HG02642 (cell line): ENCODE results near the gene PSMB3.

Source experiments
- ATAC-seq: cut with Tn5 transposase; IDR thresholded peaks from one replicate; pipeline ENCODE4 v1.9.1; 2021; ENCODE audit warnings: mild to moderate bottlenecking; ENCODE audit not compliant: unreplicated experiment, poor library complexity

The PSMB3 gene

GRCh38 chr17:38732376-38733281 lies 19.9 kb upstream of the PSMB3 start:
- ATAC-seq: no peak

GRCh38 chr17:38733282-38733981 lies 19.1 kb upstream of the PSMB3 start:
- ATAC-seq: no peak

GRCh38 chr17:38733982-38734973 lies 18.3 kb upstream of the PSMB3 start:
- ATAC-seq: no peak

DNA sequence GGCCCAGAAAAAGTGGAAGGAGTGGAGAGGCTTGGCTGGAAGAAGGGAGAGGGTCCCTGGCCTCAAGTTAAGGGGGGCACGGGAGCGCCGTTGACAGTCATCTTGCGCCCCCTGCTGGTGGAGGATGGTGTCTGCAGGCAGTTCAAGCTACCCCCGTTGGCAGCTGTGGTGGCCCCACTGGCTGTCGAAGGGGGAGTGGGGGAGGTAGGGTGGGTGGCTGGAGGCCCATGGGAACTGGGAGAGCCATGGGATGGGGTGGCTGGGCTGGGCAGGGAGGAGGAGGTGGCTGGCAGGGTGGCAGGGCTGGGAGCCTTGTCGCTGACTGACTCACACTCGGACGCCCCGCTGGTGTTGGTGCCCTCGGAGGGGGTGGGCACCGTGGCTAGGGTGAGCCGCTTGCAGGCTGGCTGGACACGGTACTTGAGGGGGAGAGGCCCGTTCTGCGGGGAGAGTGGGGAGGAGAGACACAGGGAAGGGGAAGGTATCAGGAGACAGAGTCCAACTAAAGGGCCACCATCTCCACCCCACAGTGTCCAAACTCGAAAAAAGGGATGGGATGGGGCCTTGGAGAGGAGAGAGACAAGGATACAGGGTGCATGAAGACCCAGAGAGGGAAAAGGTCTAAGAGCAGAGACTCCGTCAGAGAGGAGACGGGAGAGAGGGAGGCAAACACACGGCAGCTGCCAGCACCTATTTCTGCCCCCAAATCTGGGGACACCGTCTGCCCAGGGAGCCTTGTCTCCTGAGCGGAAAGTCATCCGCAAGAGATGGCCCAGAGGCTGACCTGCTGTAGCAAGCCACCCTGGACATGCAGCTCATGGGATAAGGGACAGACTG lies 17.2 kb upstream of the PSMB3 start:
- ATAC-seq: no peak

DNA sequence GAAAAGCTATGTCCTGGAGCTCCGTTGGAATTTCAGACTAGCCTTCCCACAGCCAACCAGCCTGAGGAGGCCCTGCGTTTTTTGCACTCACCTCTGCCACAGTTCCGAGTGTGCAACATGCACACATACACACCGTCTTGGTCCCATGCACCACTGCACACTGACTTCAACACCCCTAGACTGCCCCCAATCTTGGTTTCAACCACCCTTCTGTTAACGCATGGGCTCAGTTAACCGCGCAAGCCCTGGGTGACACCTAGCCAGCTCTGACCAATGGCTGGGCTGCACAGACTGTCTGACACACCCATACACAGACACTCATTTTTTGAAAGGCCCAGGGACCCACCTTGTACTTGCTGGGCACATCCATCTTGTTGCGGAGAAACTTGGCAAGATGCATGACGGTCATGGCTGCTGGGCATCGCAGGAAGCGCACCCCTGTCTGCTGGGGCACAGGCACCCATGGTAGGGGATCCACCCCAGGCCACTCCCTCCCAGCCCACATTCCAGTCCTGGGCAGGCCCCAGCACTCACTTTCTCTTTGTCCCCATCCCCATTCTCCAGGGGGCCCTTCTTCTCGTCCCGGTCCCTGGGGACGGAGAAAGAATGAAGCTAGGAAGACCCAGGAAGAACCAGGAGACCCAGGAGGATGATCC lies 14.4 kb upstream of the PSMB3 start:
- ATAC-seq: no peak

- ATAC-seq: no peak
Measured at GRCh38 chr17:38738686-38739085, 13.9 kb upstream of the PSMB3 start.

DNA sequence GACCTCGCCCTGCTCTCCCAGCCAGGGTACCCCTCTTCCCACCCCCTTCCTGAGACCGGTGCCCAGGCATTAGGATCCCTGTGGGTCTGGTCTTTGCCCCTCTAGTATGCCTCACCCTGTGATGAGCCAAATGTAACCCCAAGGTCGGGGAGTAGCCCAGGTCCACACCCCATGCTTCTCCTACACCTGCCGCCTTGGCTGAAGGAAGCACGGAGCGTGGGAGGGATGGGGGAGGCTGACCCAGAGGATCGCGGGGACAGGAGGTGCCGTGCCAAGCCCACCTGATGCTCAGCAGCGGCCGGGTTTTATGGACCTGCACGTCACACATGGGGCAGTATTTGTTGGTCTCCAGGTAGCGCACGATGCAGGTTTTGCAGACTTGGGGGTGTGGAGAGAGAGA lies 13.2 kb upstream of the PSMB3 start:
- no peak for ATAC-seq

DNA sequence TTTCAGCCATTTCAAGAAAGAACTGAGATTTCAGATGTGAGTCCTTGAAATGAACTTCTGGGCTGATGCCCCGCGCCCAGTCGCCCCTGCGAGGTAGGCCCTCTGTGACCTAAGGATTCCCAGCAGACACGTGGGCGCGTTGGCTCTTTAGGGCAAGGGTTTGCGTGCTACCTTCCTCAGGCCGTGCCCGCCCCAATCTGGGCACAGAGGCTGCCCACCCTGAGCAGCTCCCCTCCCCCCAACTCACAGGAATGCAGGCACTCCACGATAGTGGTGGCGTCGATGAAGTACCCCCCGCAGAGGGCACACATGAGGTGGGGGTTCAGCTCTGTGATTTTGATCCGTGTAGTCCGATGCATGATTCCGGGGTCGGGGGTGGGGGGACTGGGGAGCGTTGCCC lies 12.5 kb upstream of the PSMB3 start:
- ATAC-seq: no peak

DNA sequence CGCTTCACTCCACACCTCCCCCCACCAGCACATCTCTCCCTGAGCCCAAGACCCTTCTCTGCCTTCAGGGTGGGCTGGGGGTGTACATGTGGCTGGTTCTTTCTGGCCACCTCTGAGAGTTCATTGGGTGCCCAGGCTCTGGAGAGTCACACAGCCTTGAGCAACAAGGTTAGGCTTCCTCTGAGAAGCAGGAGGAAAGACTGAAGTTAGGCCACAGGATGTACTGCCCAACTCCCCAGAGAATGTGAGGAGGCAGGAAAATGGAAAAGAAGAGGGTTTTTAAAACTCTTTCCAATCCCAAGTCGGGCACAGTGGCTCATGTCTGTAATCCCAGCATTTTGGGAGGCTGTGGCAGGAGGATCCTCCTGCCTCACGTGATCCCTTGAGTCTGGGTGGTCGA lies 11.7 kb upstream of the PSMB3 start:
- ATAC-seq: no peak

- no peak for ATAC-seq
Measured at GRCh38 chr17:38741461-38741860, 11.1 kb upstream of the PSMB3 start.

DNA sequence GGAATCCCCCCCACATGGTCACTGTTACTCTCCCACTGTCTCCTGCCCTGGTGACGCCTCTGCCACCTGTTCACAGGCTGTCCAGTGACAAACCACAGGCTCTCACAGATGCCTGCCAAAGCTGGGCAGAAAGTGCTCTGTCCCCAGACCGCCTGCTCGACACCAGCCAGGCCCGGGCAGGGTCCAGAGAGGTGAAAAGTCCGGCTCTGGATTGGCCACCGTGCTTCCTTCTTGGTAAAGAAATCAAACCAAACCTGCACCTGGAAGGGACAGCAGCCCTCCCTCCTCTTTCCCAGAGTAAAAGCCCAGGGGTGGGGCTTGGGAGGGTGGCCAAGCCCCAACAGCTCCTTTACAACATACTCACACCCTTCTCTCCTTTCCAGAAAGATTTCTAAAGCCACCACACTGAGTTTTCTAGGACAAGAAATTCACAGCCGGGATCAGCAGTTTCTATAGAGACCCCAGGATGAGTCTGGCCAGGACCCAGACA lies 10.6 kb upstream of the PSMB3 start:
- no peak for ATAC-seq

DNA sequence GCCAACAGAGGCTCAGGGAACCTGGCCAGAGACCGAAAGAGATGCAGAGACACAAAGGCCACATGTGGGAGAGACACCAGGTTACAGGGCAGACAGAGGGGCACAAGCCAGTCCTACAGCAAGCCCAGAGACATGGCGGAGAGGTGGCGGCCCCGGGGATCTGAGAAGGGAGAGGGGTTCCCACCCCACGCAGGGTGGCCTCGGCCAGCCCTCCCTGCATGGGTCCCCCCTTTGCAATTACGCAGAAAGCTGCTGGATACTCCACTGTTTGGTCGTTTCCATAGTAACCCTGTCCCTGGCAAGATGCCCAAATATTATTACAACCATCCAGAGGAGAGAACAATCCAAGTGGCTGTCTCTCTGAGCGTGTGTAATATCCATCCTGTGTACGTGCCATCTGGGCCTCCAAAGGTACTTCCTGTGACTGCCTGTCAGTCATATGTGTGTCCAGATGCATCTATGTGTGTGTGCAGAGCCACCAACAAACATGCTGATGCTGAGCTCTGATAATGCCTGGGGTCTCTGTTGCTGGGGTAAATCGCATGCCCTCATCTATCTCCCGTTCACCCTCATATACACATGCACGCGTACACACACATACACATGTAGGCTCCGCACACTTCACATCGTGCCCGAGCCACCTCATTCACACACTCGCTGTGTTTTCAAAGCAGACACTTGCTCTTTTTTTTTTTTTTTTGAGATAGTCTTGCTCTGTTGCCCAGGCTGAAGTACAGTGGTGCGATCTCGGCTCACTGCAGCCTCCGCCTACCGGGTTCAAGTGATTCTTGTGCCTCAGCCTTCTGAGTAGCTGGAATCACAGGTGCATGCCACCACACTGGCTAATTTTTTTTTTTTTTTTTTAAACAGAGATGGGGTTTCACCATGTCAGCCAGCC lies 9.9 kb upstream of the PSMB3 start:
- ATAC-seq: no peak

GRCh38 chr17:38743556-38744171 lies 8.9 kb upstream of the PSMB3 start:
- ATAC-seq: no peak

GRCh38 chr17:38745545-38745944 lies 7.0 kb upstream of the PSMB3 start:
- no peak for ATAC-seq

DNA sequence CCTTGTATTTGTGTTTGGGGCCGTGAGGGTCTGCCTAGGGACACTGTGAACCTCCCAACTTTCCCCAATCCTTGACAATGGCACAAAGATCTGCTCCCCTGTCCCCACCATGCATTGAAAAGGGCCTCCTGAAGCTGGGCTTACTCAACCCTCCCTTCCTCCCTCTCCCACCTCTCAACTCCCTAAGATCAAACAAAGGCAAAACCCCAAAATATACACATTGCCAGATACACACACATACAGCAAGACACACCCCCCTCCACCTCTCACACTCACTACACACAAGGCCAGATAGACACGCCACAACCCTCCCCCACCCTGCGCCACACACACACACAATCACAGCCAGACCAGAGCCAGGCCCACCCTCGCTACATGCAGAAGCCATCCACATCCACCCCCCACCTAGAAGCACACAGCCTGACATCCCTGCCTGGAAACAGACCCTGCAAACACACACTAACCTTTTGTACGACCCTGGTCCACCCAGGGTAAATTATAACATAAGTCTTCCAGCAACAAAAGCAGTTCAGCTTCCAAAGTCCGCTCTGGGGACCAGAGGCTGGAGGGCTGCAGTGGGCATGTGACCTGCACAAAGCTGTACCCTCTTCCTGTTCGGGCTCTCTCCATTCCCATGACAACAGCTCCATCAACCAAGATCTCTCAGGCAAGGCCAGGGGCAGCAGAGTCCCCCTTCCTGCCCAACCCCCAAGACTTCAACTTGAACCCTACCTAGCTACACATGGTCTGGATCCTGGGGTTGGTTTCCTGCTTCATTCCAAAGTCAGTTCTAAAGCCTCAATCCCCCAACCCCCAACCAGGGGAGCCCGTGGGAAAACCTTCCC lies 6.3 kb upstream of the PSMB3 start:
- no peak for ATAC-seq

- ATAC-seq: no peak
Measured at GRCh38 chr17:38746849-38747462, 5.6 kb upstream of the PSMB3 start.
